ENCODE measurements around the gene TMIGD2. TPM values are rescaled to one million over a fixed set of nuclear protein-coding genes. Genes with fewer than 3 reads are reported as not detected.

Gene TMIGD2
- total RNA-seq, 1 experiment from 2014 or later, result not detected

DNA sequence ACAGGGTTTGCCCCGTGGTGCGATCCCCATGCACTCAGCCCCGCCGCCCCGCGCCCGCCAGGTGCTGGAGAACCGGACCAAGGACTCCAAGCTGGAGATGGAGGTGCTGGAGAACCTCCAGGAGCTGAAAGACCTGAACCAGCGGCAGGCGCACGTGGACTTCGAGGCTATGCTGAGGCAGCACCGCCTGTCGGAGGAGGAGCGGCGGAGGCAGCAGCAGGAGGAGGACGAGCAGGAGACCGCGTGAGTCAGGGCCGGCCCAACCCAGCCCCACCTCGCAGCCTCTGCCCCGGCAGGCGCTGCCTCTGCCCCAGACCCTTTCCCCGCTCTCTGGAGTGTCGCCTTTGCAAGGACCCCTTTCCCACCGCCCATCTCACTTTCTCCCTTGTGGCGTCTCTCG is 44.0 kb downstream of the TMIGD2 start:
- peaks cover 21% of the 10 kb centered on the region for H3K36me3 ChIP-seq (ENCODE audit: insufficient read depth, low read length, poor library complexity, severe bottlenecking)
- no peaks in the 10 kb centered on the region for H3K27me3 ChIP-seq (replicated peaks; ENCODE audit: insufficient read depth, low read depth, low read length, poor library complexity)
- no peaks in the 10 kb centered on the region for H3K4me1 ChIP-seq (ENCODE audit: insufficient read depth, low read length, poor library complexity, severe bottlenecking)
- ChIA-PET CTCF (no interaction called here), POLR2A (ENCODE audit: low non-redundant PET) (no interaction called here)
- H3K27ac ChIP-seq (ENCODE audit: low read depth, low read length, poor library complexity, severe bottlenecking), result no peak overlapping the region
- no peak overlapping the region for H3K4me3 ChIP-seq (ENCODE audit: low read depth, low read length, poor library complexity, severe bottlenecking)
- no peak for TF ChIP-seq EZH2 (IDR thresholded peaks at IDR 0.05; ENCODE audit: borderline replicate concordance, low read depth, low read length, poor library complexity, severe bottlenecking)
- TF ChIP-seq, protein P1, sequence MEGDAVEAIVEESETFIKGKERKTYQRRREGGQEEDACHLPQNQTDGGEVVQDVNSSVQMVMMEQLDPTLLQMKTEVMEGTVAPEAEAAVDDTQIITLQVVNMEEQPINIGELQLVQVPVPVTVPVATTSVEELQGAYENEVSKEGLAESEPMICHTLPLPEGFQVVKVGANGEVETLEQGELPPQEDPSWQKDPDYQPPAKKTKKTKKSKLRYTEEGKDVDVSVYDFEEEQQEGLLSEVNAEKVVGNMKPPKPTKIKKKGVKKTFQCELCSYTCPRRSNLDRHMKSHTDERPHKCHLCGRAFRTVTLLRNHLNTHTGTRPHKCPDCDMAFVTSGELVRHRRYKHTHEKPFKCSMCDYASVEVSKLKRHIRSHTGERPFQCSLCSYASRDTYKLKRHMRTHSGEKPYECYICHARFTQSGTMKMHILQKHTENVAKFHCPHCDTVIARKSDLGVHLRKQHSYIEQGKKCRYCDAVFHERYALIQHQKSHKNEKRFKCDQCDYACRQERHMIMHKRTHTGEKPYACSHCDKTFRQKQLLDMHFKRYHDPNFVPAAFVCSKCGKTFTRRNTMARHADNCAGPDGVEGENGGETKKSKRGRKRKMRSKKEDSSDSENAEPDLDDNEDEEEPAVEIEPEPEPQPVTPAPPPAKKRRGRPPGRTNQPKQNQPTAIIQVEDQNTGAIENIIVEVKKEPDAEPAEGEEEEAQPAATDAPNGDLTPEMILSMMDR (conservative IDR thresholded peaks at IDR 0.05; ENCODE audit: low read depth, low read length), result no peak
- DNase-seq (ENCODE audit: low spot score), result no peak
- BruUV-seq (replicated peaks), result no TSS peak
- peaks cover 6% of the 10 kb centered on the region for H3K9me3 ChIP-seq (ENCODE audit: low read depth, low read length, poor library complexity, severe bottlenecking)
- intact Hi-C loops (cut with micrococcal nuclease; ENCODE audit: unreplicated experiment), result no loop called here

DNA sequence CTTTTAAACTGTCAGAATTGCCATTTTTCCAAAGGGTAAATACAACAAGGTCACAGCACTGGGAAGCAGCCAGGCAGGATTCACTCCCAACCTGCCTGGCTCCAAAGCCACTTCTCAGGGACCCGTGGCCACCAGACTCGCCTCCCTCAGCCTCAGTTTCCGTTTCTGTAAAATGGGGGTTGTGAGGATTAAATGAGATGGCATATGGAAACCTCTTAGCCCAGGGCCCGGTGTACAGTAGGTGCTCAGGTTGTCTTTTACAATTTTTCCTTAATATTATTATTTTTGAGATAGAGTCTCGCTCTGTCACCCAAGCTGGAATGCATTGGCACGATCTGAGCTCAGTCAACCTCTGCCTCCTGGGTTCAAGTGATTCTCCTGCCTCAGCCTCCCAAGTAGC is 45.2 kb downstream of the TMIGD2 start:
- Histone ChIP-seq H3K4me1 (ENCODE audit: insufficient read depth, low read length, poor library complexity, severe bottlenecking) (no peaks in the 10 kb centered on the region), H3K4me3 (ENCODE audit: low read depth, low read length, poor library complexity, severe bottlenecking) (no peak overlapping the region), H3K9me3 (ENCODE audit: low read depth, low read length, poor library complexity, severe bottlenecking) (peaks cover 6% of the 10 kb centered on the region), H3K27ac (ENCODE audit: low read depth, low read length, poor library complexity, severe bottlenecking) (no peak overlapping the region), H3K36me3 (ENCODE audit: insufficient read depth, low read length, poor library complexity, severe bottlenecking) (peaks cover 27% of the 10 kb centered on the region), H3K27me3 (replicated peaks; ENCODE audit: insufficient read depth, low read depth, low read length, poor library complexity) (no peaks in the 10 kb centered on the region)
- no peak for DNase-seq (ENCODE audit: low spot score)
- TF ChIP-seq EZH2 (IDR thresholded peaks at IDR 0.05; ENCODE audit: borderline replicate concordance, low read depth, low read length, poor library complexity, severe bottlenecking), result no peak
- TF ChIP-seq, protein P1 (conservative IDR thresholded peaks at IDR 0.05; ENCODE audit: low read depth, low read length), result no peak
- intact Hi-C loops (cut with micrococcal nuclease; ENCODE audit: unreplicated experiment), result no loop called here
- ChIA-PET POLR2A (ENCODE audit: low non-redundant PET) (no interaction called here), CTCF (no interaction called here)
- BruUV-seq (replicated peaks), result no TSS peak

DNA sequence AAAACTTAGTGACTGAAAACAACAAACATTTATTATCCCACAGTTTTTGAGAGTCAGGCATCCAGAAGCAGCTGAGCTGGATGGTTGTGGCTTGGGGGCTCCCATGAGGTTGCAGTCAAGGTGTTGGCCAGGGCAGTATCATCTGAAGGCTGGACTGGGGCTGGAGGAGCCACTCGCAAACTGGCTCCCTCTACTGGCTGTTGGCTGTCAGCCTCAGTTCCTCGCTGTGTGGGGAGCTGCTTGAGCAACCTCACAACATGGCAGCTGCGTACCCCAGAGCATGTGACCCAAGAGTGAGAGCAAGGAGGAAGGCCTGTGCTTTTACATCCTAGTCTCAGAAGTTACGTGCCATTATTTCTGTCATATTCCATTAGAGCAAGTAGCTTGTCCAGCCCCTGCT is 45.6 kb downstream of the TMIGD2 start:
- DNase-seq (ENCODE audit: low spot score), result peak; percentile 33
- ChIA-PET CTCF (no interaction called here), POLR2A (ENCODE audit: low non-redundant PET) (no interaction called here)
- intact Hi-C loops (cut with micrococcal nuclease; ENCODE audit: unreplicated experiment), result no loop called here
- no peaks in the 10 kb centered on the region for H3K27me3 ChIP-seq (replicated peaks; ENCODE audit: insufficient read depth, low read depth, low read length, poor library complexity)
- peaks cover 27% of the 10 kb centered on the region for H3K36me3 ChIP-seq (ENCODE audit: insufficient read depth, low read length, poor library complexity, severe bottlenecking)
- H3K27ac ChIP-seq (ENCODE audit: low read depth, low read length, poor library complexity, severe bottlenecking), result no peak overlapping the region
- BruUV-seq (replicated peaks), result no TSS peak
- no peaks in the 10 kb centered on the region for H3K4me1 ChIP-seq (ENCODE audit: insufficient read depth, low read length, poor library complexity, severe bottlenecking)
- no peak overlapping the region for H3K4me3 ChIP-seq (ENCODE audit: low read depth, low read length, poor library complexity, severe bottlenecking)
- peaks cover 6% of the 10 kb centered on the region for H3K9me3 ChIP-seq (ENCODE audit: low read depth, low read length, poor library complexity, severe bottlenecking)
- no peak for TF ChIP-seq EZH2 (IDR thresholded peaks at IDR 0.05; ENCODE audit: borderline replicate concordance, low read depth, low read length, poor library complexity, severe bottlenecking)
- TF ChIP-seq, protein P1 (conservative IDR thresholded peaks at IDR 0.05; ENCODE audit: low read depth, low read length), result 0 out of 2 replicates have a peak, but pooled peaks have one; percentile 23
